H9 (cell line): ENCODE measurements around the gene ISLR2. TPM values are rescaled to one million over a fixed set of nuclear protein-coding genes. Genes with fewer than 3 reads are reported as not detected.
"Not testable (repeated sequence)": the region's sequence is repeated elsewhere in the genome, so short reads cannot be mapped to it uniquely, and the experiment has no call there.

Experiments
- DNase-seq: peaks from one replicate; pipeline ENCODE4 v3.0.0-alpha.2; 2017
- H2AFZ ChIP-seq: one replicate; pipeline ENCODE4 v1.6.1; 2013; ENCODE audit warnings: mild to moderate bottlenecking, low read length, control low read depth, moderate library complexity
- H2AK5ac ChIP-seq: 2 replicates; pipeline ENCODE4 v1.6.1; 2013; ENCODE audit warnings: low read length, control low read depth, mixed read lengths; ENCODE audit not compliant: insufficient read length
- H2BK120ac ChIP-seq: one replicate; pipeline ENCODE4 v1.6.1; 2013; ENCODE audit warnings: low read depth, mild to moderate bottlenecking, low read length, control low read depth, inconsistent platforms; ENCODE audit not compliant: poor library complexity, severe bottlenecking
- H2BK12ac ChIP-seq: 2 replicates; pipeline ENCODE4 v1.6.1; 2013; ENCODE audit warnings: low read length, control low read depth, mixed read lengths, low read depth; ENCODE audit not compliant: insufficient read length
- H2BK15ac ChIP-seq: 2 replicates; pipeline ENCODE4 v1.6.1; 2013; ENCODE audit warnings: low read depth, low read length, control low read depth
- H2BK20ac ChIP-seq: one replicate; pipeline ENCODE4 v1.6.1; 2013; ENCODE audit warnings: low read depth, mild to moderate bottlenecking, low read length, control low read depth, inconsistent platforms; ENCODE audit not compliant: poor library complexity, severe bottlenecking
- H2BK5ac ChIP-seq: 2 replicates; pipeline ENCODE4 v1.6.1; 2013; ENCODE audit warnings: low read length, control low read depth, mixed read lengths; ENCODE audit not compliant: insufficient read length
- H3K14ac ChIP-seq: 2 replicates; pipeline ENCODE4 v1.6.1; 2013; ENCODE audit warnings: low read length, control low read depth; ENCODE audit not compliant: insufficient read depth
- H3K18ac ChIP-seq: 2 replicates; pipeline ENCODE4 v1.6.1; 2013; ENCODE audit warnings: low read depth, mild to moderate bottlenecking, mixed read lengths, low read length, control low read depth; ENCODE audit not compliant: insufficient read length
- H3K23ac ChIP-seq: 2 replicates; pipeline ENCODE4 v1.6.1; 2013; ENCODE audit warnings: low read length, control low read depth, mixed read lengths, low read depth; ENCODE audit not compliant: insufficient read length
- H3K23me2 ChIP-seq: 2 replicates; pipeline ENCODE4 v1.6.1; 2013; ENCODE audit warnings: low read depth, mild to moderate bottlenecking, mixed read lengths, low read length, control low read depth; ENCODE audit not compliant: insufficient read length, poor library complexity, severe bottlenecking
- H3K27ac ChIP-seq: 2 replicates; pipeline ENCODE4 v1.5.1; 2013; ENCODE audit warnings: low read length, control low read depth, mixed read lengths, low read depth; ENCODE audit not compliant: insufficient read length
- H3K27me3 ChIP-seq: 2 replicates; pipeline ENCODE4 v1.6.1; 2013; ENCODE audit warnings: low read length, control low read depth, inconsistent platforms; ENCODE audit not compliant: insufficient read depth
- H3K4ac ChIP-seq: 2 replicates; pipeline ENCODE4 v1.6.1; 2013; ENCODE audit warnings: low read depth, mild to moderate bottlenecking, control low read depth, inconsistent platforms, low read length, moderate library complexity
- H3K4me1 ChIP-seq: 2 replicates; pipeline ENCODE4 v1.6.1; 2013; ENCODE audit warnings: low read length, control low read depth, inconsistent platforms; ENCODE audit not compliant: insufficient read depth
- H3K4me2 ChIP-seq: 2 replicates; pipeline ENCODE4 v1.6.1; 2013; ENCODE audit warnings: low read length, control low read depth, mixed read lengths; ENCODE audit not compliant: insufficient read length, insufficient read depth
- H3K56ac ChIP-seq: 2 replicates; pipeline ENCODE4 v1.6.1; 2013; ENCODE audit warnings: low read depth, mild to moderate bottlenecking, mixed read lengths, low read length, control low read depth; ENCODE audit not compliant: insufficient read length
- H3K79me1 ChIP-seq: 2 replicates; pipeline ENCODE4 v1.6.1; 2013; ENCODE audit warnings: low read depth, mild to moderate bottlenecking, moderate library complexity, low read length, control low read depth, inconsistent platforms; ENCODE audit not compliant: insufficient read depth, poor library complexity, severe bottlenecking
- H3K79me2 ChIP-seq: 2 replicates; pipeline ENCODE4 v1.6.1; 2013; ENCODE audit warnings: low read length, control low read depth, inconsistent platforms; ENCODE audit not compliant: insufficient read depth
- H3K9ac ChIP-seq: 2 replicates; pipeline ENCODE4 v1.6.1; 2013; ENCODE audit warnings: low read length, control low read depth, mixed read lengths; ENCODE audit not compliant: insufficient read length; ENCODE audit errors: extremely low read depth
- H3K9me3 ChIP-seq: one replicate; pipeline ENCODE4 v1.6.1; 2013; ENCODE audit warnings: low read depth, low read length, inconsistent platforms; ENCODE audit not compliant: control insufficient read depth
- H3T11ph ChIP-seq: one replicate; pipeline ENCODE4 v1.6.1; 2013; ENCODE audit warnings: mild to moderate bottlenecking, low read length, control low read depth, inconsistent platforms
- H4K20me1 ChIP-seq: one replicate; pipeline ENCODE4 v1.6.1; 2013; ENCODE audit not compliant: control insufficient read depth, insufficient read length, insufficient read depth
- H4K5ac ChIP-seq: 2 replicates; pipeline ENCODE4 v1.6.1; 2013; ENCODE audit warnings: low read depth, mild to moderate bottlenecking, mixed read lengths, low read length, control low read depth; ENCODE audit not compliant: insufficient read length
- H4K8ac ChIP-seq: replicated peaks from 2 replicates; pipeline ENCODE4 v1.6.1; 2013; ENCODE audit warnings: low read length, control low read depth, mixed read lengths, low read depth; ENCODE audit not compliant: insufficient read length
- H4K91ac ChIP-seq: 2 replicates; pipeline ENCODE4 v1.6.1; 2013; ENCODE audit warnings: low read depth, mild to moderate bottlenecking, moderate library complexity, mixed read lengths, low read length, control low read depth; ENCODE audit not compliant: insufficient read length
- H3K27ac Mint-ChIP-seq, 3 experiments: 2 replicates in 2 of 3; 3 replicates in 1 of 3; pipeline ENCODE4 v1.8.0; 2020 to 2021; ENCODE audit warnings: mixed read lengths in 3 of 3, mild to moderate bottlenecking in 1 of 3, moderate library complexity in 1 of 3
- H3K27me3 Mint-ChIP-seq: 2 replicates; pipeline ENCODE4 v1.8.0; 2021; ENCODE audit warnings: low read depth, mild to moderate bottlenecking, moderate library complexity, mixed read lengths
- H3K36me3 Mint-ChIP-seq, 3 experiments: 2 replicates in 2 of 3; 3 replicates in 1 of 3; pipeline ENCODE4 v1.8.0; 2020 to 2021; ENCODE audit warnings: low read depth in 3 of 3, mixed read lengths in 3 of 3; ENCODE audit not compliant: insufficient read depth in 1 of 3
- H3K4me1 Mint-ChIP-seq, 2 experiments: 2 replicates each; pipeline ENCODE4 v1.8.0; 2020; ENCODE audit warnings: mixed read lengths in 2 of 2
- H3K4me3 Mint-ChIP-seq, 2 experiments: 2 replicates in 1 of 2; 3 replicates in 1 of 2; pipeline ENCODE4 v1.8.0; 2020 to 2021; ENCODE audit warnings: mild to moderate bottlenecking in 2 of 2, mixed read lengths in 2 of 2, moderate library complexity in 1 of 2
- H3K9me3 Mint-ChIP-seq, 2 experiments: 2 replicates in 1 of 2; 3 replicates in 1 of 2; pipeline ENCODE4 v1.8.0; 2020; ENCODE audit warnings: mild to moderate bottlenecking in 2 of 2, mixed read lengths in 2 of 2, moderate library complexity in 1 of 2
- CTCF ChIP-seq: fragments of 200-600 bp; sonication (generic); conservative IDR thresholded peaks from 3 replicates; pipeline ENCODE4 v1.8.0; 2021; ENCODE audit warnings: antibody characterized with exemption, mild to moderate bottlenecking
- WGBS: extraction: QIAGEN DNeasy Blood & Tissue Kit; methylation state at CpG from one replicate; pipeline ENCODE4 v1.1.7; 2013; ENCODE audit warnings: missing lambda C conversion rate, low lambda C conversion rate, mixed read lengths; ENCODE audit not compliant: insufficient read length; ENCODE audit errors: extremely low coverage; 5-methylcytosine and 5-hydroxymethylcytosine counted together
- long read RNA-seq: library from polyadenylated mRNA; unstranded; transcript quantifications from one replicate; pipeline ENCODE4 v2.0.0, GENCODE V29; 2020
- total RNA-seq: library from RNA; stranded (reverse); gene quantifications from 2 replicates; pipeline ENCODE4 v1.2.1, GENCODE V29; 2021

ISLR2 gene, protein sequence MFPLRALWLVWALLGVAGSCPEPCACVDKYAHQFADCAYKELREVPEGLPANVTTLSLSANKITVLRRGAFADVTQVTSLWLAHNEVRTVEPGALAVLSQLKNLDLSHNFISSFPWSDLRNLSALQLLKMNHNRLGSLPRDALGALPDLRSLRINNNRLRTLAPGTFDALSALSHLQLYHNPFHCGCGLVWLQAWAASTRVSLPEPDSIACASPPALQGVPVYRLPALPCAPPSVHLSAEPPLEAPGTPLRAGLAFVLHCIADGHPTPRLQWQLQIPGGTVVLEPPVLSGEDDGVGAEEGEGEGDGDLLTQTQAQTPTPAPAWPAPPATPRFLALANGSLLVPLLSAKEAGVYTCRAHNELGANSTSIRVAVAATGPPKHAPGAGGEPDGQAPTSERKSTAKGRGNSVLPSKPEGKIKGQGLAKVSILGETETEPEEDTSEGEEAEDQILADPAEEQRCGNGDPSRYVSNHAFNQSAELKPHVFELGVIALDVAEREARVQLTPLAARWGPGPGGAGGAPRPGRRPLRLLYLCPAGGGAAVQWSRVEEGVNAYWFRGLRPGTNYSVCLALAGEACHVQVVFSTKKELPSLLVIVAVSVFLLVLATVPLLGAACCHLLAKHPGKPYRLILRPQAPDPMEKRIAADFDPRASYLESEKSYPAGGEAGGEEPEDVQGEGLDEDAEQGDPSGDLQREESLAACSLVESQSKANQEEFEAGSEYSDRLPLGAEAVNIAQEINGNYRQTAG
- 0.09 TPM in 2 replicates for total RNA-seq
- long read RNA-seq: 0 reads

- Histone ChIP-seq H3K18ac (no peak within 1 kb of the TSS), H3K56ac (no peak within 1 kb of the TSS), H3K23me2 (peaks cover 20% of the 10 kb centered on the region), H3K27ac (no peak within 1 kb of the TSS), H3K4me2 (peak within 1 kb of the TSS; percentile 82), H4K91ac (no peak within 1 kb of the TSS), H2AK5ac (no peak within 1 kb of the TSS), H3K23ac (no peak within 1 kb of the TSS), H4K5ac (no peak within 1 kb of the TSS), H2BK15ac (no peak within 1 kb of the TSS), H2BK12ac (no peak within 1 kb of the TSS), H3K9ac (no peak within 1 kb of the TSS), H3K79me2 (no peaks in the 10 kb centered on the region), H4K20me1 (peaks cover 4% of the 10 kb centered on the region), H2BK120ac (no peak within 1 kb of the TSS), H3K79me1 (no peaks in the 10 kb centered on the region), H3K9me3 (no peaks in the 10 kb centered on the region), H3K4me1 (no peaks in the 10 kb centered on the region; the same call in 1 of the 2 replicates), H3K14ac (no peak within 1 kb of the TSS; the same call in 1 of the 2 replicates), H3K27me3 (peaks cover 74% of the 10 kb centered on the region), H3T11ph (no peak within 1 kb of the TSS), H2BK20ac (no peak within 1 kb of the TSS), H2BK5ac (no peak within 1 kb of the TSS), H4K8ac (no peak within 1 kb of the TSS), H2AFZ (no peak within 1 kb of the TSS), H3K4ac (no peak within 1 kb of the TSS)
- Mint-ChIP-seq H3K4me3 (peak within 1 kb of the TSS; percentile 36 to 78), H3K27me3 (peaks cover 99% of the 10 kb centered on the region), H3K27ac (no peak within 1 kb of the TSS; a peak in 1 of 7 replicates), H3K36me3 (peaks cover 0 to 1% (median 0%) of the 10 kb centered on the region in 3 experiments; a peak in 3 of 7 replicates), H3K9me3 (peaks cover 2 to 6% of the 10 kb centered on the region in 2 experiments; a peak in 2 of 5 replicates), H3K4me1 (peaks cover 54 to 64% of the 10 kb centered on the region in 2 experiments)
- no peak for TF ChIP-seq CTCF
- no peak for DNase-seq
- no CpG with 5 or more reads among the region's 53 CpGs for WGBS
These were observed at the start of gene ISLR2 for GRCh38 chr15:74130155-74130848. TSS of gene ISLR2 (plus strand) at chr15:74130586. CDS start at chr15:74132755, 2,169 bp downstream.

- H2BK5ac ChIP-seq, H4K20me1 ChIP-seq, H2BK120ac ChIP-seq, H3K23me2 ChIP-seq, H3K4me1 Mint-ChIP-seq, H2AFZ ChIP-seq, H3K79me2 ChIP-seq, H3K18ac ChIP-seq, H3K4me2 ChIP-seq, H3K27ac ChIP-seq, H3K14ac ChIP-seq, H3K27me3 Mint-ChIP-seq, H3K79me1 ChIP-seq, H3K4me3 Mint-ChIP-seq, DNase-seq, H3K9me3 Mint-ChIP-seq, H4K8ac ChIP-seq, H3K9ac ChIP-seq, H2AK5ac ChIP-seq, H4K91ac ChIP-seq, H3K4me1 ChIP-seq, H3K27me3 ChIP-seq, H3K27ac Mint-ChIP-seq, H3T11ph ChIP-seq, H2BK15ac ChIP-seq, H3K36me3 Mint-ChIP-seq, H2BK12ac ChIP-seq, H3K9me3 ChIP-seq, H3K56ac ChIP-seq, H4K5ac ChIP-seq, H3K23ac ChIP-seq, H3K4ac ChIP-seq, H2BK20ac ChIP-seq: not testable (repeated sequence)
- no CpG with 5 or more reads among the region's 7 CpGs for WGBS
These were observed 47.9 kb upstream of the ISLR2 start, which contains the start of gene GOLGA6A for GRCh38 chr15:74082450-74082849. TSS of gene GOLGA6A (minus strand) at chr15:74082550. CDS start at chr15:74082509, 41 bp downstream.
